A549 (cell line): Measurements from ENCODE around the gene PPP2R3A. TPM values are rescaled to one million over a fixed set of nuclear protein-coding genes. Genes with fewer than 3 reads are reported as not detected.

ENCODE experiments used
- ATAC-seq, 2 experiments: fragments of 200-7000 bp in 1 of 2; fragments of >200 bp in 1 of 2; cut with Nextera tagmentation in 1 of 2; cut with Tn5 transposase in 1 of 2; 3 replicates each; pipeline versions ENCODE4 v1.8.0 to v1.9.1; 2018 to 2020; ENCODE audit warnings: mild to moderate bottlenecking in 1 of 2, moderate library complexity in 1 of 2
- CTCF ChIA-PET: fragments of 300-600 bp; sonication (Branson Sonifier 250); formaldehyde crosslinking; extraction: SDS; loops from one replicate; lab custom pipeline; 2021; ENCODE audit warnings: antibody characterized with exemption, inconsistent platforms; lab: Yijun Ruan, JAX
- POLR2A ChIA-PET: fragments of 350-600 bp; formaldehyde crosslinking; extraction: SDS; loops from one replicate; lab custom pipeline; 2021; ENCODE audit warnings: antibody characterized with exemption, inconsistent platforms; lab: Yijun Ruan, JAX
- DNase-seq, 2 experiments: peaks; one replicate each; pipeline versions ENCODE4 v3.0.0 to v3.0.0-alpha.2; 2011 to 2016; ENCODE audit warnings: low read depth in 1 of 2, low spot score in 1 of 2
- FAIRE-seq: peaks from 2 replicates; lab custom pipeline; 2011; peaks lifted over from hg19 to GRCh38; lab: Jason Lieb, UNC
- H3K27ac ChIP-seq, 2 experiments: fragments of >200 bp; sonication (Bioruptor Twin); formaldehyde crosslinking; 3 replicates each; pipeline ENCODE4 v1.5.1; 2016 to 2017
- H3K4me1 ChIP-seq: fragments of >200 bp; sonication (Bioruptor Twin); formaldehyde crosslinking; 3 replicates; pipeline ENCODE4 v1.6.1; 2016
- H3K4me2 ChIP-seq: fragments of >200 bp; sonication (Bioruptor Twin); formaldehyde crosslinking; 3 replicates; pipeline ENCODE4 v1.6.1; 2016
- H3K4me3 ChIP-seq: fragments of >200 bp; sonication (Bioruptor Twin); formaldehyde crosslinking; 3 replicates; pipeline ENCODE4 v1.5.1; 2016
- H3K9me3 ChIP-seq: fragments of >200 bp; sonication (Bioruptor Twin); formaldehyde crosslinking; 3 replicates; pipeline ENCODE4 v1.6.1; 2016
- CBX2 ChIP-seq: fragments of 200-600 bp; sonication (generic); IDR thresholded peaks from 2 replicates; pipeline ENCODE4 v1.6.1; 2016; ENCODE audit warnings: low read depth, mild to moderate bottlenecking, borderline replicate concordance
- CBX8 ChIP-seq: fragments of 200-600 bp; sonication (generic); IDR thresholded peaks from 2 replicates; pipeline ENCODE4 v1.6.1; 2016
- CEBPB ChIP-seq, 2 experiments: fragments of >200 bp in 1 of 2; sonication (Bioruptor Twin) in 1 of 2; formaldehyde crosslinking in 1 of 2; IDR thresholded peaks; 2 replicates each; pipeline ENCODE4 v1.6.1; 2012 to 2016
- CHD4 ChIP-seq: fragments of 200-600 bp; sonication (generic); IDR thresholded peaks from 2 replicates; pipeline ENCODE4 v1.6.1; 2016; ENCODE audit warnings: antibody characterized with exemption, mild to moderate bottlenecking, borderline replicate concordance
- EP300 ChIP-seq, 2 experiments: fragments of >200 bp; sonication (Bioruptor Twin); formaldehyde crosslinking; IDR thresholded peaks; 2 replicates in 1 of 2; 3 replicates in 1 of 2; pipeline ENCODE4 v1.6.1; 2016 to 2017
- ESRRA ChIP-seq: fragments of 150-350 bp; IDR thresholded peaks from 2 replicates; pipeline ENCODE4 v1.6.1; 2014; ENCODE audit warnings: mild to moderate bottlenecking, low read length, borderline replicate concordance
- FOSB ChIP-seq: fragments of 250-450 bp; sonication (Bioruptor Pico); IDR thresholded peaks from 2 replicates; pipeline ENCODE4 v1.5.0; 2020; ENCODE audit warnings: mild to moderate bottlenecking, moderate library complexity
- HDAC2 ChIP-seq: fragments of 200-600 bp; sonication (generic); IDR thresholded peaks from 2 replicates; pipeline ENCODE4 v1.6.1; 2016
- HMGXB4 ChIP-seq: fragments of 250-450 bp; sonication (Bioruptor Pico); IDR thresholded peaks from 2 replicates; pipeline ENCODE4 v1.5.0; 2021; ENCODE audit warnings: mild to moderate bottlenecking, moderate library complexity, borderline replicate concordance
- JUN ChIP-seq, 2 experiments: fragments of >200 bp; sonication (Bioruptor Twin); formaldehyde crosslinking; IDR thresholded peaks; 2 replicates in 1 of 2; 3 replicates in 1 of 2; pipeline ENCODE4 v1.6.1; 2016 to 2017
- JUNB ChIP-seq: fragments of >200 bp; sonication (Bioruptor Twin); formaldehyde crosslinking; IDR thresholded peaks from 2 replicates; pipeline ENCODE4 v1.6.1; 2016
- NFE2L2 ChIP-seq: fragments of 150-350 bp; conservative IDR thresholded peaks from 2 replicates; pipeline ENCODE4 v1.6.1; 2014; ENCODE audit warnings: low read length
- NPAS2 ChIP-seq: fragments of 250-450 bp; sonication (Bioruptor Pico); IDR thresholded peaks from 2 replicates; pipeline ENCODE4 v1.8.0; 2022; ENCODE audit warnings: mild to moderate bottlenecking, moderate library complexity, borderline replicate concordance
- NR3C1 ChIP-seq: fragments of >200 bp; sonication (Bioruptor Twin); formaldehyde crosslinking; IDR thresholded peaks from 3 replicates; pipeline ENCODE4 v1.6.1; 2017
- PHF8 ChIP-seq: fragments of 200-600 bp; sonication (generic); IDR thresholded peaks from 2 replicates; pipeline ENCODE4 v1.6.1; 2016; ENCODE audit warnings: low read depth, mild to moderate bottlenecking, antibody characterized with exemption, moderate library complexity, borderline replicate concordance
- POLR2AphosphoS2 ChIP-seq: conservative IDR thresholded peaks from 2 replicates; pipeline ENCODE4 v1.6.1; 2012; ENCODE audit warnings: low read length, improper control_type of control experiment, inconsistent platforms
- RCOR1 ChIP-seq: fragments of 150-350 bp; IDR thresholded peaks from 2 replicates; pipeline ENCODE4 v1.6.1; 2014; ENCODE audit warnings: antibody characterized with exemption, low read length, low read depth
- RFX5 ChIP-seq: fragments of 450-650 bp; IDR thresholded peaks from 2 replicates; pipeline ENCODE4 v1.7.1; 2014; ENCODE audit warnings: antibody characterized with exemption, mild to moderate bottlenecking, moderate library complexity
- RNF2 ChIP-seq: fragments of 200-600 bp; sonication (generic); IDR thresholded peaks from 2 replicates; pipeline ENCODE4 v1.6.1; 2016; ENCODE audit warnings: low read depth, mild to moderate bottlenecking, antibody characterized with exemption, moderate library complexity, borderline replicate concordance
- TFCP2L1 ChIP-seq: fragments of 250-450 bp; sonication (Bioruptor Pico); IDR thresholded peaks from 2 replicates; pipeline ENCODE4 v1.5.0; 2021; ENCODE audit warnings: mild to moderate bottlenecking
- TP53 ChIP-seq: fragments of 250-450 bp; sonication (Bioruptor Pico); IDR thresholded peaks from 2 replicates; pipeline ENCODE4 v1.5.0; 2021; ENCODE audit warnings: mild to moderate bottlenecking, moderate library complexity
- ZC3H11A ChIP-seq: fragments of 450-650 bp; IDR thresholded peaks from 2 replicates; pipeline ENCODE4 v1.6.1; 2014; ENCODE audit warnings: antibody characterized with exemption, mild to moderate bottlenecking
- ZNF302 ChIP-seq: fragments of 250-450 bp; sonication (Bioruptor Pico); IDR thresholded peaks from 2 replicates; pipeline ENCODE4 v1.9.0; 2021; ENCODE audit warnings: inconsistent platforms, mild to moderate bottlenecking, moderate library complexity
- WGBS: methylation state at CpG from one replicate; pipeline ENCODE4 v1.1.6; 2017; ENCODE audit errors: missing lambda C conversion rate; 5-methylcytosine and 5-hydroxymethylcytosine counted together
- polyA plus RNA-seq, 4 experiments: library from polyadenylated mRNA; depleted of rRNA in 3 of 4; stranded (reverse); fragments of >200 nt; fragmentation: RNase III in 1 of 4; extraction: RNeasy Plus Mini Kit Qiagen cat#74134 plus additional on column Dnase treatment in 1 of 4; gene quantifications; 2 replicates in 3 of 4; 3 replicates in 1 of 4; pipeline ENCODE4 v1.2.3, GENCODE V29; 2011 to 2017
- TF ChIP-seq, protein P1 (sequence below): fragments of 450-650 bp; IDR thresholded peaks from 2 replicates; pipeline ENCODE4 v1.6.1; 2014; ENCODE audit warnings: antibody characterized with exemption
- TF ChIP-seq, protein P2 (sequence below): fragments of 150-350 bp; IDR thresholded peaks from 2 replicates; pipeline ENCODE4 v1.6.1; 2014; ENCODE audit warnings: low read depth, mild to moderate bottlenecking, low read length

PPP2R3A gene
- polyA plus RNA-seq, 2 of the 4 experiments (the other 2 are of a cell fraction) = 1.9 to 3.2 TPM

GRCh38 chr3:136023264-136023978, 57.9 kb downstream of the PPP2R3A start:
- no peak overlapping the region for H3K27ac ChIP-seq
- H3K4me2 ChIP-seq = no peak overlapping the region
- no peaks in the 10 kb centered on the region for H3K9me3 ChIP-seq
- TF ChIP-seq RCOR1 (no peak), JUN (IDR thresholded peaks at IDR 0.05) (no peak), NFE2L2 (no peak), ESRRA (no peak), NPAS2 (CRISPR knock-in tag) (no peak), EP300 (IDR thresholded peaks at IDR 0.05) (no peak), RNF2 (no peak), CBX8 (no peak), CEBPB (IDR thresholded peaks at IDR 0.05) (no peak), NR3C1 (no peak), TFCP2L1 (CRISPR knock-in tag) (no peak), TP53 (CRISPR knock-in tag) (no peak), CHD4 (no peak), CBX2 (no peak)
- TF ChIP-seq, protein P1, sequence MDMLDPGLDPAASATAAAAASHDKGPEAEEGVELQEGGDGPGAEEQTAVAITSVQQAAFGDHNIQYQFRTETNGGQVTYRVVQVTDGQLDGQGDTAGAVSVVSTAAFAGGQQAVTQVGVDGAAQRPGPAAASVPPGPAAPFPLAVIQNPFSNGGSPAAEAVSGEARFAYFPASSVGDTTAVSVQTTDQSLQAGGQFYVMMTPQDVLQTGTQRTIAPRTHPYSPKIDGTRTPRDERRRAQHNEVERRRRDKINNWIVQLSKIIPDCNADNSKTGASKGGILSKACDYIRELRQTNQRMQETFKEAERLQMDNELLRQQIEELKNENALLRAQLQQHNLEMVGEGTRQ = no peak
- no peaks in the 10 kb centered on the region for H3K4me1 ChIP-seq
- DNase-seq = no peak
- ChIA-PET POLR2A (no interaction called here), CTCF (interaction anchor here (1.1 to 1.4 kb wide), 2 partner anchors 16 to 20 kb away, joined by 3 to 4 read pairs; no protein-coding TSS in a partner anchor)
- no peak for ATAC-seq
- no peak for FAIRE-seq
- whole genome bisulfite sequencing = 95% methylated on average over 3 of the region's 3 CpGs
- H3K4me3 ChIP-seq = no peak overlapping the region

GRCh38 chr3:136036306-136036705, 70.8 kb downstream of the PPP2R3A start:
- TF ChIP-seq PHF8 (no peak), ZC3H11A (no peak), RFX5 (no peak), TFCP2L1 (CRISPR knock-in tag) (no peak), POLR2AphosphoS2 (no peak), FOSB (CRISPR knock-in tag) (no peak), HDAC2 (no peak), ZNF302 (CRISPR knock-in tag) (no peak), HMGXB4 (CRISPR knock-in tag) (no peak), JUNB (no peak)
- TF ChIP-seq, protein P2, sequence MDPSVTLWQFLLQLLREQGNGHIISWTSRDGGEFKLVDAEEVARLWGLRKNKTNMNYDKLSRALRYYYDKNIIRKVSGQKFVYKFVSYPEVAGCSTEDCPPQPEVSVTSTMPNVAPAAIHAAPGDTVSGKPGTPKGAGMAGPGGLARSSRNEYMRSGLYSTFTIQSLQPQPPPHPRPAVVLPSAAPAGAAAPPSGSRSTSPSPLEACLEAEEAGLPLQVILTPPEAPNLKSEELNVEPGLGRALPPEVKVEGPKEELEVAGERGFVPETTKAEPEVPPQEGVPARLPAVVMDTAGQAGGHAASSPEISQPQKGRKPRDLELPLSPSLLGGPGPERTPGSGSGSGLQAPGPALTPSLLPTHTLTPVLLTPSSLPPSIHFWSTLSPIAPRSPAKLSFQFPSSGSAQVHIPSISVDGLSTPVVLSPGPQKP = no peak
- TF ChIP-seq, all 56 proteins: peak for 0
- no peak for ATAC-seq
- H3K4me1 ChIP-seq = no peaks in the 10 kb centered on the region
- POLR2A ChIA-PET = no interaction called here
- no peaks in the 10 kb centered on the region for H3K9me3 ChIP-seq
- FAIRE-seq = no peak
- 68% methylated on average over 3 of the region's 3 CpGs for WGBS
- no peak for DNase-seq
- H3K4me2 ChIP-seq = no peak overlapping the region
- no peak overlapping the region for H3K27ac ChIP-seq
- CTCF ChIA-PET = interaction anchor here (1.8 kb wide), 1 partner anchor 10 kb away, joined by 4 read pairs; no protein-coding TSS in a partner anchor
- H3K4me3 ChIP-seq = no peak overlapping the region
